HS-27A (cell line): ENCODE measurements around the gene HSPB9.
"Not testable (repeated sequence)": the region's sequence is repeated elsewhere in the genome, so short reads cannot be mapped to it uniquely, and the experiment has no call there.

ENCODE experiments used
- DNase-seq: peaks from one replicate; pipeline ENCODE4 v3.0.0-alpha.2; 2012; ENCODE audit warnings: low read depth, missing footprints

HSPB9 gene

GRCh38 chr17:42120161-42120769 is 2.3 kb upstream of the HSPB9 start:
- no peak for DNase-seq

- no peak for DNase-seq
These were observed 1.5 kb upstream of the HSPB9 start, which contains the start of gene KAT2A for GRCh38 chr17:42120770-42121769. Gene KAT2A, minus strand, starts transcription at chr17:42121367. Its CDS starts 63 bp downstream, at chr17:42121304.

GRCh38 chr17:42124256-42124655 is 1.7 kb downstream of the HSPB9 start:
- no peak for DNase-seq

GRCh38 chr17:42125565-42125964 is 3.0 kb downstream of the HSPB9 start:
- no peak for DNase-seq

- no peak for DNase-seq
These were observed 4.2 kb downstream of the HSPB9 start for GRCh38 chr17:42126836-42127235.

- DNase-seq, result no peak
These were observed 4.8 kb downstream of the HSPB9 start for GRCh38 chr17:42127414-42127813.

- DNase-seq, result no peak
These were observed 6.7 kb downstream of the HSPB9 start for GRCh38 chr17:42129109-42129837.

- DNase-seq, result no peak
These were observed 7.8 kb downstream of the HSPB9 start for GRCh38 chr17:42130310-42130936.

GRCh38 chr17:42131232-42131631 is 8.6 kb downstream of the HSPB9 start:
- no peak for DNase-seq

- DNase-seq, result no peak
These were observed 9.4 kb downstream of the HSPB9 start for GRCh38 chr17:42131981-42132432.

GRCh38 chr17:42132941-42133340 is 10.3 kb downstream of the HSPB9 start:
- DNase-seq, result no peak

GRCh38 chr17:42133461-42134041 is 10.9 kb downstream of the HSPB9 start:
- no peak for DNase-seq

GRCh38 chr17:42135151-42135550 is 12.5 kb downstream of the HSPB9 start:
- DNase-seq, result no peak

- DNase-seq, result no peak
These were observed 13.4 kb downstream of the HSPB9 start for GRCh38 chr17:42135664-42136653.

GRCh38 chr17:42136654-42137051 is 14.0 kb downstream of the HSPB9 start:
- no peak for DNase-seq

GRCh38 chr17:42138749-42139492 is 16.3 kb downstream of the HSPB9 start:
- DNase-seq, result no peak

- DNase-seq, result not testable (repeated sequence)
These were observed 18.1 kb downstream of the HSPB9 start for GRCh38 chr17:42140690-42141089.

GRCh38 chr17:42141382-42141781 is 18.8 kb downstream of the HSPB9 start:
- no peak for DNase-seq

- peak; percentile 62 for DNase-seq
These were observed 19.8 kb downstream of the HSPB9 start for GRCh38 chr17:42142371-42142896.
